C1 segment of cervical spinal cord (tissue), 14 donors: ENCODE results near the gene PDE4DIP.
"Not testable (repeated sequence)": the region's sequence is repeated elsewhere in the genome, so short reads cannot be mapped to it uniquely, and the experiment has no call there.

ENCODE experiments used
- DNase-seq, 14 donors: peaks; one replicate each; lab custom pipeline; 2025; lab: John Stamatoyannopoulos, UW

Gene PDE4DIP

GRCh38 chr1:149075505-149076127 lies 231.4 kb downstream of the PDE4DIP start:
- not testable (repeated sequence) for DNase-seq
